ENCODE results near the gene TDRD7.

Gene TDRD7

DNA sequence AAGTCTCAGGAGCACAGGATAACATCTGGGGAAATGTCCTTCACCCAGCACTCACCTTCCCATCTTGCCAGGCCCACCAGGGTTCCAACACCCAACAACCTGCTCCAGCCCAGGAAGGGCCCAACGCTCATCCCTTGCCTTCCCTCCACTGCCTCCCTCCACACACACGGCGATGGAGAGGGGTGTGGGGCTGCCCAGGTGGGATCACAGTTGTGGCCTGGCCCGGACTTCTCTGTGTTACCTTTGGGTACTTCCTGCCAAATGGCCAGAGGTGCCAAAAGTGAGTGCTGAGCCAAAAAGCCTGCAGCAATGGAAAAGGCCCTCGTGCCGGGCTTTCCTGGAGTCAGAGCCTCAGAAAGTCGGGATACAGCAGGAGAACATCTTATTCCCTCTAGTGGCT, 15.6 kb upstream of the TDRD7 start:
- no peak for TF ChIP-seq ZNF274 (IDR thresholded peaks at IDR 0.05; ENCODE audit: low read depth, low read length)
- no peak overlapping the region for H3K4me3 ChIP-seq (ENCODE audit: low read length)

DNA sequence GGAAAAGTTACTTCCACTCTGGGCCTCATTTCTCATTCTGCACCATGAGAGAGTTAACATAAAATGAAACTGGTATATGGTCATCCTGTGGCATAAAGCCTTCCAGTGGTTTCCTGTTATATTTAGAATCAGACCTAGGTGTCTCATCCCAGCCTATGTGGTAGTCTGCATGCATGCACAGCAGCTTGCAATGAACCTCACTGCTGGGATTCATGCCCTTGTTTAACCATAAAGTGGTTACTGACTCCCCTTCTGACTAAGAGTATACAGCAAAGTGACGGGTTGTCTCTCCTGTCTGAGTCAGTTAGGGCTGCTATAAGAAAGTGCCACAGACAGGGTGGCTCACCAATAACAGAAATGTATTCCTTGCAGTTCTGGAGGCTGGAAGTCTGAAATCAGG, 14.7 kb upstream of the TDRD7 start:
- H3K4me3 ChIP-seq (ENCODE audit: low read length), result no peak overlapping the region
- no peak for TF ChIP-seq ZNF274 (IDR thresholded peaks at IDR 0.05; ENCODE audit: low read depth, low read length)

DNA sequence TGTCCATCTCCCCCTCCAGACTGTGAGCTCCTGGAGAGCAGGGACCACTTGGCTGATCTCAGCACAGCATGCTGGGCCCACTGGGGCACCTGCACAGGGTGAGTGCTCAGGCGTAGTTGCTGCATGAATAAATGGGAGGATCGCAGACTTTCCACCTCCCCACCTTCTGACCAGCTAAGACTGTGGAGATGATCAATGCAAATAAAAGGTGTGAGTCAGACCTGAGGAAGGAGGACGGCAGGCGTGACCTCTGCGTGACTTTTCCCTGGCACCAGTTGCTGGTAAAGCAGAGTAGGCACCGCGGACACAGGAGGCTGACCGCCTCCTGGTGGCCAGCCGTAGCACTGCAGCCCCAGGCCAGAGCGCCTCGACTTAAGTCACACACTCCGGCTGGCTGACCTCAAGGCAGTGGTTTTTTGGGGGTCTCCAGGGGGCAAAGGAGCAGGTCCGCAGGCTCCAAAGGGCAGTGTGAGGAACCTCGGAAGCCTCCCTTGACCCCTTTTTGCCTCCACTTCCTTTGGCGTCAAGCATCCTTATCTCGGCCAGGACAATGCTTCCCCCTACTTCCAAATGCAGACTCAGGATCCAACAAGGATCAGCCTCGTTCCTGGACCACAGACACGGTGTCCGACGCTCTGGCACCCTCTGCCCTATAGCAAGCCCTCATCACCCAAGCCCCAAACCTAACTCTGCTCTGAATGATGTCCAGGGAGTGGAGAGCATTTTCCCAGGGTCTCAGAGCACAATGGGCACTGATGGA, 12.7 kb upstream of the TDRD7 start:
- no peak for TF ChIP-seq ZNF274 (IDR thresholded peaks at IDR 0.05; ENCODE audit: low read depth, low read length)
- H3K4me3 ChIP-seq (ENCODE audit: low read length), result no peak overlapping the region

GRCh38 chr9:97403746-97404316, 8.1 kb upstream of the TDRD7 start:
- no peak for TF ChIP-seq ZNF274 (IDR thresholded peaks at IDR 0.05; ENCODE audit: low read depth, low read length)
- H3K4me3 ChIP-seq (ENCODE audit: low read length), result no peak overlapping the region

- TF ChIP-seq ZNF274 (IDR thresholded peaks at IDR 0.05; ENCODE audit: low read depth, low read length), result no peak
- H3K4me3 ChIP-seq (ENCODE audit: low read length), result no peak overlapping the region
These were observed 6.3 kb upstream of the TDRD7 start for GRCh38 chr9:97405551-97405950.

- no peak for TF ChIP-seq ZNF274 (IDR thresholded peaks at IDR 0.05; ENCODE audit: low read depth, low read length)
- no peak overlapping the region for H3K4me3 ChIP-seq (ENCODE audit: low read length)
These were observed 5.2 kb upstream of the TDRD7 start for GRCh38 chr9:97406620-97407177.

GRCh38 chr9:97408562-97408961, 3.3 kb upstream of the TDRD7 start:
- no peak overlapping the region for H3K4me3 ChIP-seq (ENCODE audit: low read length)
- no peak for TF ChIP-seq ZNF274 (IDR thresholded peaks at IDR 0.05; ENCODE audit: low read depth, low read length)

- no peak for TF ChIP-seq ZNF274 (IDR thresholded peaks at IDR 0.05; ENCODE audit: low read depth, low read length)
- peak overlapping the region; percentile 57 for H3K4me3 ChIP-seq (ENCODE audit: low read length)
These were observed 482 bp upstream of the TDRD7 start for GRCh38 chr9:97411440-97411788.

DNA sequence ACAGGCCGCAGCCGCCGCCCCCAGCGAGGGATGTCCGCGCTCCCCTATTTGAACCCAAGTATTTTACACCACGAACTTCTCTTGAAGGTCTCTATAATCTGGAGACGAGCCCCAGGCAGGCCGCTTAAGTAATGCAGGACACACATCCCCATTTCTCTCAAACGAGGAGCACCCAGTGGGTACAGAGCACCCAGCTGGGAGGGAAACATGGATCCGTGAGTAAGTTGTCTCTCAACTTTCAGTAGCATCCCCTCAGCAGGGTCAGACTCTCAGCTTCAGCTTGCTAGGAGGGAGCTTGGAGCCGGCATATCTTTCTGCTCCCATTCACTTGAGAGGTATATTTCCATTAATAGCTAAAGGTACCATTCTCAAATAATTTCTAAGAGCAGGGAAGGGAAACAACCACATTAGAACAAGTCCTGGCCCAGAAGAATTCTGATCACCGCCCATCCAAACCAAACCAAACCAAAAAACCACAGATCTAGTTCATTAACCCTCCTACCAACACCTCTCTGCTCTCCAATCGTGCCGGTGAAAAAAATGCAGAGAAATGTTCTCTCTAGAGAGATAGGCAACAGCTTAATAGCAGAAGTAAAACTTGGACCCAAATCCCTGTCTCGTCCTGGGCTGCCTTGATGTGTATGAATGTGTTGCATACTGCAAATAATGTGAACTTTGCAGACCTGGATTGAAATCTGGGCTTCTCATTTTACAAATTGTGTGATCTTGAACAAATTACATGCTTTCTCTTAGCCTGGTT, 910 bp downstream of the TDRD7 start:
- no peak for TF ChIP-seq ZNF274 (IDR thresholded peaks at IDR 0.05; ENCODE audit: low read depth, low read length)
- H3K4me3 ChIP-seq (ENCODE audit: low read length), result peak overlapping the region; percentile 83

DNA sequence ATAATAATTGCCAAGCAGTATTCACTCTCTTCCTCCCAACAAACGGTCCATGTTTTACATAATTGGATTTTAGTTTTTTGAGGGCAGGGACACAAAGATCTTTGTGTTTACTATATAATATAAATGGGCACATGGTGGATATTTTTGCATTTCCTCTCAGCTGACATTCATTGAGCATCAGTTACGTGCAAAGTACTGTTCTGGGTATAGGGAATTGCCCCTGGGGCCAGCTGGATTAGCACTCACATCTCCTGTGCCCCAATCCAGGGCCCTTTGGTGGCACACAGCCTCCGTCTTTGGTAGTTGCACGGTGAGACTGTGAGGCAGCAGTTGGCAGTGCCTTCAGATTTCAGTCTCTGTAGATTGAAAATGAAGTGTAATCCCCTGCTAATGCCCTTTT, 1.6 kb downstream of the TDRD7 start:
- TF ChIP-seq ZNF274 (IDR thresholded peaks at IDR 0.05; ENCODE audit: low read depth, low read length), result no peak
- H3K4me3 ChIP-seq (ENCODE audit: low read length), result no peak overlapping the region; the same call in 1 of the 2 replicates

- no peak for TF ChIP-seq ZNF274 (IDR thresholded peaks at IDR 0.05; ENCODE audit: low read depth, low read length)
- H3K4me3 ChIP-seq (ENCODE audit: low read length), result no peak overlapping the region
These were observed 3.2 kb downstream of the TDRD7 start for GRCh38 chr9:97415146-97415545.

DNA sequence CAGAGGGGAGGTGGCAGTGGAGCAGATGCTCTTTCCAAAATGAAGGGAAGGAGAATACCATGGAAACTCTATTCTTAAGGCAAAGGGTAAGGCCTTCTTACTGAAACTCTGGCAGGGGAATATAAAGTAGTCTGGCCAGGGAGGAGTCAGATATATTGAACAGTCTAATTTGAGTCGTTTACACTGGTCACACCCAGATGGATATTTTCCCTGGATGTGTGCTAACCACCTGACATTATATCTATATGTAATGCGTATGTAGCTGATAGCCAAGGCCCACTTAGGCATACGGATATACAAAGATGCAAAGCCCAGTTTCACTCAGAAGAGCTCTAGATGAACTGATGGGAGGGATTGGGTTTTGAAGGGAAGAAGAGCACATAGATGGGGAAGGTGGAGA, 7.0 kb downstream of the TDRD7 start:
- no peak overlapping the region for H3K4me3 ChIP-seq (ENCODE audit: low read length)
- no peak for TF ChIP-seq ZNF274 (IDR thresholded peaks at IDR 0.05; ENCODE audit: low read depth, low read length)

DNA sequence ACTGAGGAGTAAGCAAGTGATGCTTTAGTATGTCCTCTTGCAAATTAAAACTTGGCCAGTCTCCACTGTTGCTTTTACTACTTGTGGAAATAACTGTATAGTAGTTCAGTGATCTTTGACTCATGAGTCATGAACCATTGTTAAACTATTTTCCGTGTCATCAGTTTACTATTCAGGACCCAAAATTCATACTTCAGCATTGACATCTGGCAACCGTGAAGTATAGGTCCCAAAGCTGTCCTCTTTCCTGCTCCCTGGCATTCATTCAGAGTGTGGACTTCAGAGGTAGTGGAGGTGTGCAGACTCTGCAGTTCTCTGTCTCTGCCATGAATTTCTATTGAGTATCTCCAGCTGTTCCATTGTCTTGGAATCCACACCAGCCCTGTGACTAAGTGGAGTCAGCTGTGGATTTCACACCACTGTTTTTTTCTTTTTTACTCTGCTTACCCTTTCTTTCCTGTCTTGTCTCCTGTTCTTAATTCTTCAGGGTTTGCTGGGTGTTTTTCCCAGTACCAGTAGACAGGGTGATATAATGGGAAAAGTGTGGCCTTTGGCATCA, 7.5 kb downstream of the TDRD7 start:
- no peak overlapping the region for H3K4me3 ChIP-seq (ENCODE audit: low read length)
- no peak for TF ChIP-seq ZNF274 (IDR thresholded peaks at IDR 0.05; ENCODE audit: low read depth, low read length)

DNA sequence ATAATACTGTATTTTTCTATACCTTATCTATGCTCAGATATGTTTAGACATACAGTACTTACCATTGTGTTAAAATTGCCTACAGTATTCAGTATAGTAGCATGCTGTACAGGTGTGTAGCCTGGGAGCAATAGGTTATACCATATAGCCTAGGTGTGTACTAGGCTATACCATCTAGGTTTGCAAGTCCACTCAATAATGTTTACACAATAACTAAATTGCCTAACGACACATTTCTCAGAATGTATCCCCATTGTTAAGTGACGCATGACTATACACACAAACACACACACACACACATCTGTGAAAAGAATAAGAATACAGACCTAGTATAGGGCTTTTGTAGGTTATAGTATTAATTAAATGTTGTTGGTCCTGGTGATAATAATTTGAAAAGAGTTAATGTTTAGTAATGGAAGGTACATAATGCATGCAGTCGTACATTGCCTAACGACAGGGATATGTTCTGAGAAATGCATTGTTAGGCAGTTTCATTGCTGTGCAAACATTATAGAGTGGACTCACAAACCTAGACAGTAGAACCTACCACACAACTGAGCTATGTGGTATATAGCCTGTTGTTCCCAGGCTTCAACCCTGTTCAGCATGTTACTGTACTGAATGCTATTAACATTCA, 13.6 kb downstream of the TDRD7 start:
- H3K4me3 ChIP-seq (ENCODE audit: low read length), result no peak overlapping the region
- no peak for TF ChIP-seq ZNF274 (IDR thresholded peaks at IDR 0.05; ENCODE audit: low read depth, low read length)
